GM10266 (cell line): ENCODE results near the gene DVL3.
"Not testable (repeated sequence)": the region's sequence is repeated elsewhere in the genome, so short reads cannot be mapped to it uniquely, and the experiment has no call there.

Experiments used
- DNase-seq: peaks from one replicate; pipeline ENCODE4 v3.0.0; 2012; ENCODE audit errors: extremely low spot score
- CTCF ChIP-seq: IDR thresholded peaks from 2 replicates; pipeline ENCODE4 v1.5.1; 2012; ENCODE audit warnings: mild to moderate bottlenecking, low read depth; ENCODE audit not compliant: control insufficient read depth, insufficient read depth; ENCODE audit errors: missing control alignments

Gene DVL3

GRCh38 chr3:184154885-184155643 is at the start of gene DVL3:
TSS of gene DVL3 (plus strand) at chr3:184155377. CDS start at chr3:184155636, 259 bp downstream.
- TF ChIP-seq CTCF, result no peak
- DNase-seq, result peak; percentile 97

- no peak for TF ChIP-seq CTCF
- no peak for DNase-seq
These were observed 44.9 kb upstream of the DVL3 start for GRCh38 chr3:184110316-184110725.

- DNase-seq, result no peak
- no peak for TF ChIP-seq CTCF
These were observed 39.2 kb upstream of the DVL3 start for GRCh38 chr3:184116017-184116416.

GRCh38 chr3:184117636-184118035 is 37.5 kb upstream of the DVL3 start:
- DNase-seq, result no peak
- TF ChIP-seq CTCF, result no peak

- DNase-seq, result not testable (repeated sequence)
These were observed 34.1 kb upstream of the DVL3 start for GRCh38 chr3:184121031-184121430.

- no peak for DNase-seq
- no peak for TF ChIP-seq CTCF
These were observed 29.2 kb upstream of the DVL3 start for GRCh38 chr3:184126006-184126405.

- peak; percentile 65 for TF ChIP-seq CTCF
- no peak for DNase-seq
These were observed 26.2 kb upstream of the DVL3 start for GRCh38 chr3:184129012-184129411.
